Measurements from ENCODE around the gene CTAG1B. TPM values are rescaled to one million over a fixed set of nuclear protein-coding genes. Genes with fewer than 3 reads are reported as not detected.

Gene CTAG1B
- total and polyA plus RNA-seq, 2 of the 8 experiments (the other 6 are each of a cell fraction or from before 2014, with no cell fraction given): not detected

- H2BK15ac ChIP-seq (ENCODE audit: low read length): no peak overlapping the region
- H3K27ac ChIP-seq (ENCODE audit: low read depth, low read length): no peak overlapping the region
- CTCF ChIA-PET (ENCODE audit: partially characterized antibody): interaction anchor here (0.9 kb wide), 1 partner anchor 8 kb away, joined by 3 read pairs; no protein-coding TSS in a partner anchor
- no peak overlapping the region for H2AFZ ChIP-seq (ENCODE audit: low read length)
- no peak overlapping the region for H2BK20ac ChIP-seq (ENCODE audit: low read length)
- H3K23me2 ChIP-seq (ENCODE audit: low read depth, low read length): no peaks in the 10 kb centered on the region
- no peaks in the 10 kb centered on the region for H3K79me1 ChIP-seq (ENCODE audit: low read depth, low read length)
- H2BK5ac ChIP-seq (ENCODE audit: low read depth, low read length): no peak overlapping the region
- no peaks in the 10 kb centered on the region for H3K36me3 ChIP-seq (ENCODE audit: control insufficient read depth in 2 of 4, insufficient read depth in 4 of 4, low read length in 3 of 4)
- POLR2A ChIA-PET (ENCODE audit: partially characterized antibody): interaction anchor here (1.0 kb wide), 1 partner anchor 155 kb away, joined by 6 read pairs; the partner anchor contains the start of gene GAB3
- H3K4me3 ChIP-seq (ENCODE audit: extremely low read depth in 1 of 4, insufficient read depth in 2 of 4, low read depth in 3 of 4, low read length in 4 of 4): peak overlapping the region in 1 of 4 experiments; percentile 7; a peak in 1 of 8 replicates
- no peak overlapping the region for H3K9ac ChIP-seq (replicated peaks in 1 of 4; ENCODE audit: extremely low read depth in 1 of 4, low read depth in 3 of 4, low read length in 3 of 4)
- DNase-seq (ENCODE audit: low read depth in 1 of 2, low spot score in 2 of 2): no peak
- H3K23ac ChIP-seq (ENCODE audit: insufficient read length): no peak overlapping the region
- no peak overlapping the region for H2BK12ac ChIP-seq (ENCODE audit: low read depth, low read length)
- no peak overlapping the region for H4K5ac ChIP-seq (ENCODE audit: insufficient read length, low read depth, low read length)
- no peak for FAIRE-seq
- peak overlapping the region in 1 of 2 experiments; percentile 24; a peak in 2 of 4 replicates for H3K4me2 ChIP-seq (ENCODE audit: insufficient read depth in 1 of 2, low read depth in 2 of 2, low read length in 2 of 2)
- H2AK5ac ChIP-seq (ENCODE audit: low read depth, low read length): no peak overlapping the region
- no peak overlapping the region for H3K56ac ChIP-seq (replicated peaks; ENCODE audit: insufficient read length, low read depth, low read length)
- no peaks in the 10 kb centered on the region for H3K27me3 ChIP-seq (replicated peaks in 1 of 4; ENCODE audit: control insufficient read depth in 3 of 4, extremely low read depth in 1 of 4, insufficient read depth in 3 of 4, low read length in 3 of 4)
- no peak overlapping the region for H4K91ac ChIP-seq (replicated peaks; ENCODE audit: insufficient read length, low read length)
- no peaks in the 10 kb centered on the region for H4K20me1 ChIP-seq (replicated peaks in 1 of 2; ENCODE audit: control insufficient read depth in 1 of 2, insufficient read depth in 2 of 2, low read length in 2 of 2)
- H4K8ac ChIP-seq (ENCODE audit: extremely low read depth, insufficient read depth, low read length): no peak overlapping the region
- no peak overlapping the region for H3K4ac ChIP-seq (replicated peaks; ENCODE audit: insufficient read length, low read depth, low read length)
- WGBS, 2 experiments (ENCODE audit: extremely low coverage in 1 of 2, insufficient coverage in 1 of 2, insufficient read length in 1 of 2, insufficient replicate concordance in 2 of 2, low coverage in 1 of 2, low lambda C conversion rate in 2 of 2, missing lambda C conversion rate in 1 of 2): 86% methylated on average over 2 of the region's 2 CpGs; no CpG with 5 or more reads in 1 of the 2 experiments
- no peaks in the 10 kb centered on the region for H3K79me2 ChIP-seq (ENCODE audit: control insufficient read depth in 1 of 2, insufficient read depth in 2 of 2, low read length in 2 of 2)
- peaks cover 0 to 8% (median 0%) of the 10 kb centered on the region in 4 experiments; a peak in 3 of 7 replicates for H3K4me1 ChIP-seq (replicated peaks in 1 of 4; ENCODE audit: control insufficient read depth in 3 of 4, insufficient read depth in 4 of 4, low read length in 3 of 4)
- H2BK120ac ChIP-seq (replicated peaks; ENCODE audit: low read depth, low read length): peak overlapping the region; percentile 64
- H3K9me3 ChIP-seq (ENCODE audit: insufficient read depth in 2 of 2, low read depth in 1 of 2, low read length in 1 of 2): peaks cover 3 to 8% of the 10 kb centered on the region in 2 experiments
- H3K18ac ChIP-seq (ENCODE audit: extremely low read depth, low read length): no peak overlapping the region; the same call in 1 of the 2 replicates
- H3K14ac ChIP-seq (ENCODE audit: insufficient read length): no peak overlapping the region
- no peak for TF ChIP-seq RNF2 (IDR thresholded peaks at IDR 0.05; ENCODE audit: borderline replicate concordance, low read depth, low read length, missing control alignments, poor library complexity, severe bottlenecking)
- no peak for TF ChIP-seq ATF3 (IDR thresholded peaks at IDR 0.05; ENCODE audit: insufficient read depth, low read depth, low read length)
- TF ChIP-seq EGR1 (IDR thresholded peaks at IDR 0.05; ENCODE audit: borderline replicate concordance, low read depth, low read length): no peak
- no peak for TF ChIP-seq KDM4A (IDR thresholded peaks at IDR 0.05; ENCODE audit: low read depth, low read length, severe bottlenecking)
- TF ChIP-seq ZNF274 (IDR thresholded peaks at IDR 0.05; ENCODE audit: borderline replicate concordance, extremely low read depth, low read length): no peak
These were observed 23.4 kb downstream of the CTAG1B start for GRCh38 chrX:154595559-154596249.
